SK-N-SH treated with all-trans-retinoic acid at 6 μM for 48 hours (cell line): ENCODE data around the gene CRHR1.

Experiments
- ATAC-seq: fragments of 200-7000 bp; cut with Tn5 transposase; 3 replicates; pipeline ENCODE4 v1.9.1; 2020; ENCODE audit warnings: mild to moderate bottlenecking, moderate library complexity
- ARNTL ChIP-seq: fragments of 450-650 bp; formaldehyde crosslinking; IDR thresholded peaks from 2 replicates; pipeline ENCODE4 v1.5.0; 2020; ENCODE audit warnings: low read depth, mild to moderate bottlenecking, moderate library complexity, borderline replicate concordance
- BACH2 ChIP-seq: fragments of 250-450 bp; sonication (Bioruptor Pico); IDR thresholded peaks from 2 replicates; pipeline ENCODE4 v1.9.0; 2021; ENCODE audit warnings: mild to moderate bottlenecking, borderline replicate concordance
- CSDC2 ChIP-seq: fragments of 250-450 bp; sonication (Bioruptor Pico); IDR thresholded peaks from 2 replicates; pipeline ENCODE4 v1.5.0; 2020; ENCODE audit warnings: mild to moderate bottlenecking, moderate library complexity
- ESRRG ChIP-seq: fragments of 250-450 bp; sonication (Bioruptor Pico); IDR thresholded peaks from 2 replicates; pipeline ENCODE4 v1.6.1; 2021; ENCODE audit warnings: mild to moderate bottlenecking
- GLIS3 ChIP-seq: fragments of 250-450 bp; sonication (Bioruptor Pico); IDR thresholded peaks from 2 replicates; pipeline ENCODE4 v1.5.0; 2020; ENCODE audit warnings: mild to moderate bottlenecking, moderate library complexity
- ISL1 ChIP-seq: fragments of 250-450 bp; sonication (Bioruptor Pico); IDR thresholded peaks from 2 replicates; pipeline ENCODE4 v2.1.2; 2022; ENCODE audit warnings: mild to moderate bottlenecking, moderate library complexity
- PATZ1 ChIP-seq: fragments of 250-450 bp; sonication (Bioruptor Pico); IDR thresholded peaks from 2 replicates; pipeline ENCODE4 v1.8.0; 2020; ENCODE audit warnings: mild to moderate bottlenecking, moderate library complexity, borderline replicate concordance
- PPARA ChIP-seq: fragments of 250-450 bp; sonication (Bioruptor Pico); IDR thresholded peaks from 2 replicates; pipeline ENCODE4 v1.5.0; 2020; ENCODE audit warnings: mild to moderate bottlenecking, borderline replicate concordance
- RARB ChIP-seq: fragments of 250-450 bp; sonication (Bioruptor Pico); IDR thresholded peaks from 2 replicates; pipeline ENCODE4 v1.8.0; 2021; ENCODE audit warnings: mild to moderate bottlenecking, moderate library complexity
- SNAI2 ChIP-seq: fragments of 250-450 bp; sonication (Bioruptor Pico); IDR thresholded peaks from 2 replicates; pipeline ENCODE4 v1.5.0; 2020; ENCODE audit warnings: mild to moderate bottlenecking, moderate library complexity
- TCF4 ChIP-seq: fragments of 250-450 bp; sonication (Bioruptor Pico); IDR thresholded peaks from 2 replicates; pipeline ENCODE4 v1.8.0; 2021; ENCODE audit warnings: mild to moderate bottlenecking, moderate library complexity, borderline replicate concordance
- TOX ChIP-seq: fragments of 250-450 bp; sonication (Bioruptor Pico); IDR thresholded peaks from 2 replicates; pipeline ENCODE4 v1.8.0; 2021; ENCODE audit warnings: mild to moderate bottlenecking, moderate library complexity, borderline replicate concordance
- TSHZ2 ChIP-seq: fragments of 250-450 bp; sonication (Bioruptor Pico); IDR thresholded peaks from 2 replicates; pipeline ENCODE4 v1.5.0; 2020; ENCODE audit warnings: mild to moderate bottlenecking, moderate library complexity
- ZFP3 ChIP-seq: fragments of 250-450 bp; sonication (Bioruptor Pico); IDR thresholded peaks from 2 replicates; pipeline ENCODE4 v1.5.0; 2020; ENCODE audit warnings: mild to moderate bottlenecking, moderate library complexity
- ZFP30 ChIP-seq: fragments of 450-650 bp; formaldehyde crosslinking; IDR thresholded peaks from 2 replicates; pipeline ENCODE4 v1.5.0; 2022; ENCODE audit warnings: mild to moderate bottlenecking, moderate library complexity
- ZNF70 ChIP-seq: fragments of 450-650 bp; formaldehyde crosslinking; IDR thresholded peaks from 2 replicates; pipeline ENCODE4 v1.5.0; 2020; ENCODE audit warnings: mild to moderate bottlenecking, moderate library complexity
- TF ChIP-seq, protein P1 (sequence below): fragments of 250-450 bp; sonication (Bioruptor Pico); IDR thresholded peaks from 2 replicates; pipeline ENCODE4 v1.5.1; 2020; ENCODE audit warnings: low read depth, mild to moderate bottlenecking, moderate library complexity
- TF ChIP-seq, protein P2 (sequence below): fragments of 250-450 bp; sonication (Bioruptor Pico); IDR thresholded peaks from 2 replicates; pipeline ENCODE4 v1.8.0; 2021; ENCODE audit warnings: low read depth, mild to moderate bottlenecking, moderate library complexity, borderline replicate concordance
- TF ChIP-seq, protein P3 (sequence below): fragments of 250-450 bp; sonication (Bioruptor Pico); IDR thresholded peaks from 2 replicates; pipeline ENCODE4 v1.5.1; 2021; ENCODE audit warnings: mild to moderate bottlenecking, moderate library complexity

Gene CRHR1

DNA sequence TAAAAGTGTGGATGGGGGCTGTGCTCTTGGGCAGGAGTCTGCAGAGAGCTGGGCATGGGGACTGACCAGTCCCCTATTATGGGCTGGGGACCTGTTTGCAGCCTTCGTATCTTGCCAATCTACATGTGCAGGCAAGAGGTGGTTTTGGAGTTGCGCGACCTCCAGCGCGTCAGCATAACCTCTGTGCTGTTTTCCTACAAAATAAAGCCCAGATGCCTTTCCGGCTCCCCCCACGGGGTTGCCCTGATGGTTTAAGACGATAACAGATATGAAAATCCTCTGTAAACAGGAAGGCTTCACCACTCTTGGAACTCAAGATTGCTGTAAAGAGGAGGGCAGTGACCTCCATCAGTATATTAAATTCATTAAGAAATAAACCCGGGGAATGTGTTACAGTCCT is 44.1 kb downstream of the CRHR1 start:
- TF ChIP-seq ARNTL (no peak), GLIS3 (CRISPR knock-in tag) (no peak), TCF4 (peak; percentile 63; the same call in 1 of the 2 replicates), PATZ1 (no peak), BACH2 (CRISPR knock-in tag) (no peak), ZNF70 (CRISPR knock-in tag) (no peak), ESRRG (CRISPR knock-in tag) (no peak), TSHZ2 (CRISPR knock-in tag) (no peak)
- no peak for ATAC-seq

DNA sequence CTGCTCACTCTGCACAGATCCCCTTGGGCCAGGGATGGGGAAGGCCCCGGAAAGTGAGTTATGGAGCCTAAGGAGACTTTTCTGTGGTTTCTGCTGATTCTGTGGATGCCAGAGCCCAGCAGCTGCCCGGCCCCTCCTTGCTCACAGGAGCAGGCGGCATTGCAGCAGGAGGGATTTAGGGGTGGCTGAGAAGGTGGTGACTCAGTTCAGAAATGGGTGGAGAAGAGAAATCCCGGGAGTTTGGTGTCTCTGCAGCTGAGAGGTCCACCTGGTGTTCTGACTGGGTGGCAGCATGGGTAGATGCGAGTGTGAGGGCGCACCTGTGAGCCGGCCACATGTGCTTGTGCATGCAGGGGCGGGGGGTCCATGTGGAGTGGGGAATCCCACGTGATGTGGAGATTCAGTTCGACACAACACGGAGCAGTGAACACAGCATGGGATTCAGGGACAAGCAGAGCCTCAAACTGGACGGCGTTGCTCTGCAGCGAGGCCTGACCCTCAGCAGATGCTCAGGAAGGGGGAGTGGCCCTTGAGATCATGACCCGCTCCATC is 44.5 kb downstream of the CRHR1 start:
- TF ChIP-seq, protein P1, sequence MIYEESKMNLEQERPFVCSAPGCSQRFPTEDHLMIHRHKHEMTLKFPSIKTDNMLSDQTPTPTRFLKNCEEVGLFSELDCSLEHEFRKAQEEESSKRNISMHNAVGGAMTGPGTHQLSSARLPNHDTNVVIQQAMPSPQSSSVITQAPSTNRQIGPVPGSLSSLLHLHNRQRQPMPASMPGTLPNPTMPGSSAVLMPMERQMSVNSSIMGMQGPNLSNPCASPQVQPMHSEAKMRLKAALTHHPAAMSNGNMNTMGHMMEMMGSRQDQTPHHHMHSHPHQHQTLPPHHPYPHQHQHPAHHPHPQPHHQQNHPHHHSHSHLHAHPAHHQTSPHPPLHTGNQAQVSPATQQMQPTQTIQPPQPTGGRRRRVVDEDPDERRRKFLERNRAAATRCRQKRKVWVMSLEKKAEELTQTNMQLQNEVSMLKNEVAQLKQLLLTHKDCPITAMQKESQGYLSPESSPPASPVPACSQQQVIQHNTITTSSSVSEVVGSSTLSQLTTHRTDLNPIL (CRISPR knock-in tag), result no peak
- TF ChIP-seq TCF4, result peak; percentile 2; the same call in 1 of the 2 replicates
- TF ChIP-seq ZFP3, result no peak
- no peak for ATAC-seq

DNA sequence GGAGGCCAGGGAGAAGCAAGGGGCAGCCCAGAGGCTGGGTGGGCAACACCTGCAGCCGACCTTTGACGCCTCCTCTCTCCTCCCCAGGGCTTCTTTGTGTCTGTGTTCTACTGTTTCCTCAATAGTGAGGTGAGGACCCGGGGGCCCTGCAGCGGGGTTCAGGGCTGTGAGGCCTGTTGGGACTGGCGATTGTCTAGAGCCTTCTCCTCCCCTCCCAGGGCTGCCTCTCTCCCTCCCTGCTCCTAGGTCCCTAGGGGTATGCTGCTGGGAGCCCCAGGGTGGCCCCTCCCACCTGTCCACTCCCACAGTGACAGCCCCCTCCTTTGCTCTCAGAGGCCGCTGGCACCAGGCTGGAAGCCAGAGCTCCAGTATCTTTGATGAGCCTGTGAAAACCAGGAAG is 49.8 kb downstream of the CRHR1 start:
- no peak for ATAC-seq
- TF ChIP-seq, protein P2, sequence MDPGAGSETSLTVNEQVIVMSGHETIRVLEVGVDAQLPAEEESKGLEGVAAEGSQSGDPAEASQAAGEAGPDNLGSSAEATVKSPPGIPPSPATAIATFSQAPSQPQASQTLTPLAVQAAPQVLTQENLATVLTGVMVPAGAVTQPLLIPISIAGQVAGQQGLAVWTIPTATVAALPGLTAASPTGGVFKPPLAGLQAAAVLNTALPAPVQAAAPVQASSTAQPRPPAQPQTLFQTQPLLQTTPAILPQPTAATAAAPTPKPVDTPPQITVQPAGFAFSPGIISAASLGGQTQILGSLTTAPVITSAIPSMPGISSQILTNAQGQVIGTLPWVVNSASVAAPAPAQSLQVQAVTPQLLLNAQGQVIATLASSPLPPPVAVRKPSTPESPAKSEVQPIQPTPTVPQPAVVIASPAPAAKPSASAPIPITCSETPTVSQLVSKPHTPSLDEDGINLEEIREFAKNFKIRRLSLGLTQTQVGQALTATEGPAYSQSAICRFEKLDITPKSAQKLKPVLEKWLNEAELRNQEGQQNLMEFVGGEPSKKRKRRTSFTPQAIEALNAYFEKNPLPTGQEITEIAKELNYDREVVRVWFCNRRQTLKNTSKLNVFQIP (CRISPR knock-in tag), result no peak
- TF ChIP-seq CSDC2 (CRISPR knock-in tag), result no peak
- TF ChIP-seq BACH2 (CRISPR knock-in tag), result no peak
- TF ChIP-seq SNAI2 (CRISPR knock-in tag), result no peak
- no peak for TF ChIP-seq ZNF70 (CRISPR knock-in tag)
- no peak for TF ChIP-seq ISL1 (CRISPR knock-in tag)
- TF ChIP-seq GLIS3 (CRISPR knock-in tag), result no peak
- TF ChIP-seq ZFP3, result no peak
- TF ChIP-seq ARNTL, result no peak
- TF ChIP-seq RARB, result no peak
- TF ChIP-seq ZFP30 (CRISPR knock-in tag), result no peak
- no peak for TF ChIP-seq TOX (CRISPR knock-in tag)
- no peak for TF ChIP-seq TCF4
- TF ChIP-seq PPARA (CRISPR knock-in tag), result no peak

DNA sequence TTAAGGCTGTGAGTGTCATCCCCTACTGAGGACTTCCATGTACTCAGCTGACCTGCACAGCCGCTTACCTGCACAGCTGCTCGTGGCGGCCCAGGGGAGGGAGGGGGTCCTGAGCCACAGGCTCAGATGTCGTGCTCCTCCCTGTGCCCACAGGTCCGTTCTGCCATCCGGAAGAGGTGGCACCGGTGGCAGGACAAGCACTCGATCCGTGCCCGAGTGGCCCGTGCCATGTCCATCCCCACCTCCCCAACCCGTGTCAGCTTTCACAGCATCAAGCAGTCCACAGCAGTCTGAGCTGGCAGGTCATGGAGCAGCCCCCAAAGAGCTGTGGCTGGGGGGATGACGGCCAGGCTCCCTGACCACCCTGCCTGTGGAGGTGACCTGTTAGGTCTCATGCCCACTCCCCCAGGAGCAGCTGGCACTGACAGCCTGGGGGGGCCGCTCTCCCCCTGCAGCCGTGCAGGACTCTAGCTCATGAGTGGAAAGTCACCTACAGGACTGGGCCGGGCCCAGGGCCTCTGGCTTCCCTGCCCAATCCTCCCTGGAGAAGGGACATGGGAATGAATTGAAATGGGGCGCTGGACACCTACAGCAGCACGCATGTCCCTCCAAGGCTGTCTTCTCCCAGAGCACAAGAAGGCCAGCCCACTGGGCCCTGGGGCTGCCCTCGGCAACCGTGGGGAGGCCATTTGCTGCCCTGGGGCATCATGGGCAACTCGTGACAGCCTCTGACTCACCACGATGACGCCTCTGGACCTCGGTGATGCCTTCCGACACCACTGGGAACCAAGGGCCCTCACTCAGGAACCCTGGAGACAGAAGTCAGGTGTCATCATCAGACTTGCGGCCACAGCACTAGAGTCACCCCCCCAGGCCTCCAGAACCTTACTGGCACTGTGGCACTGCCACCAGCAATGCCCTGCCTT is 50.6 kb downstream of the CRHR1 start:
- ATAC-seq, result no peak
- TF ChIP-seq TOX (CRISPR knock-in tag), result no peak
- TF ChIP-seq ESRRG (CRISPR knock-in tag), result no peak
- no peak for TF ChIP-seq ISL1 (CRISPR knock-in tag)
- TF ChIP-seq, protein P3, sequence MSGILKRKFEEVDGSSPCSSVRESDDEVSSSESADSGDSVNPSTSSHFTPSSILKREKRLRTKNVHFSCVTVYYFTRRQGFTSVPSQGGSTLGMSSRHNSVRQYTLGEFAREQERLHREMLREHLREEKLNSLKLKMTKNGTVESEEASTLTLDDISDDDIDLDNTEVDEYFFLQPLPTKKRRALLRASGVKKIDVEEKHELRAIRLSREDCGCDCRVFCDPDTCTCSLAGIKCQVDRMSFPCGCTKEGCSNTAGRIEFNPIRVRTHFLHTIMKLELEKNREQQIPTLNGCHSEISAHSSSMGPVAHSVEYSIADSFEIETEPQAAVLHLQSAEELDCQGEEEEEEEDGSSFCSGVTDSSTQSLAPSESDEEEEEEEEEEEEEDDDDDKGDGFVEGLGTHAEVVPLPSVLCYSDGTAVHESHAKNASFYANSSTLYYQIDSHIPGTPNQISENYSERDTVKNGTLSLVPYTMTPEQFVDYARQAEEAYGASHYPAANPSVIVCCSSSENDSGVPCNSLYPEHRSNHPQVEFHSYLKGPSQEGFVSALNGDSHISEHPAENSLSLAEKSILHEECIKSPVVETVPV (CRISPR knock-in tag), result no peak
- TF ChIP-seq ARNTL, result no peak
- no peak for TF ChIP-seq SNAI2 (CRISPR knock-in tag)
- no peak for TF ChIP-seq ZFP3
- TF ChIP-seq BACH2 (CRISPR knock-in tag), result no peak
